Keratinocyte (primary cell): Measurements from ENCODE around the gene CEP57L1.

Experiments used
- EZH2 ChIP-seq: IDR thresholded peaks from one replicate; pipeline ENCODE4 v1.6.1; 2012; ENCODE audit warnings: inconsistent platforms, mild to moderate bottlenecking, low read length, moderate library complexity
- TF ChIP-seq, protein P1 (sequence below), 3 experiments: IDR thresholded peaks in 1 of 3; conservative IDR thresholded peaks in 1 of 3; optimal IDR thresholded peaks in 1 of 3; 2 replicates in 2 of 3; 3 replicates in 1 of 3; pipeline versions ENCODE3 to v1.5.1; 2011; ENCODE audit warnings: low read length in 3 of 3, mild to moderate bottlenecking in 3 of 3, moderate library complexity in 2 of 3, control low read depth in 1 of 3, inconsistent platforms in 1 of 3; ENCODE audit not compliant: insufficient read depth in 2 of 3; ENCODE audit errors: extremely low read depth in 1 of 3

DNA sequence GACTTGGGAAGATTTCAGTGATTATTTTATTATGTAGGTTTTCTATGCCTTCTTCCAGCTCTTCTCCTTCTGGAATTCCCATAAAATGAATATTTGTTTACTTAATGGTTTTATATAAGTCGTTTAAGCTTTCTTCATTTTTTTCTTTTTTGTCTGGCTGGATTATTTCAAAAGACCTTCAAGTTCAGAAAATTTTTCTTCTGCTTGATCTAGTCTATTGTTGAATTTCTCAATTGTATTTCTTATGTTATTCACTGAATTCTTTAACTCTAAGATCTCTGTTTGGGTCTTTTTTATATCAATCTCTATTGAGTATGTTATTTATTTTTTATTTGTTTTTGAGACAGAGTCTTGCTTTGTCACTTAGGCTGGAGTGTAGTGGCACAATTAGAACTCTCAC is 117.4 kb downstream of the CEP57L1 start:
- TF ChIP-seq, protein P1, sequence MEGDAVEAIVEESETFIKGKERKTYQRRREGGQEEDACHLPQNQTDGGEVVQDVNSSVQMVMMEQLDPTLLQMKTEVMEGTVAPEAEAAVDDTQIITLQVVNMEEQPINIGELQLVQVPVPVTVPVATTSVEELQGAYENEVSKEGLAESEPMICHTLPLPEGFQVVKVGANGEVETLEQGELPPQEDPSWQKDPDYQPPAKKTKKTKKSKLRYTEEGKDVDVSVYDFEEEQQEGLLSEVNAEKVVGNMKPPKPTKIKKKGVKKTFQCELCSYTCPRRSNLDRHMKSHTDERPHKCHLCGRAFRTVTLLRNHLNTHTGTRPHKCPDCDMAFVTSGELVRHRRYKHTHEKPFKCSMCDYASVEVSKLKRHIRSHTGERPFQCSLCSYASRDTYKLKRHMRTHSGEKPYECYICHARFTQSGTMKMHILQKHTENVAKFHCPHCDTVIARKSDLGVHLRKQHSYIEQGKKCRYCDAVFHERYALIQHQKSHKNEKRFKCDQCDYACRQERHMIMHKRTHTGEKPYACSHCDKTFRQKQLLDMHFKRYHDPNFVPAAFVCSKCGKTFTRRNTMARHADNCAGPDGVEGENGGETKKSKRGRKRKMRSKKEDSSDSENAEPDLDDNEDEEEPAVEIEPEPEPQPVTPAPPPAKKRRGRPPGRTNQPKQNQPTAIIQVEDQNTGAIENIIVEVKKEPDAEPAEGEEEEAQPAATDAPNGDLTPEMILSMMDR (optimal IDR thresholded peaks at IDR 0.05 in 1 of 3, IDR thresholded peaks at IDR 0.05 in 1 of 3, conservative IDR thresholded peaks at IDR 0.05 in 1 of 3; ENCODE audit: extremely low read depth in 1 of 3, insufficient read depth in 2 of 3, low read length in 3 of 3): no peak
- no peak for TF ChIP-seq EZH2
